ENCODE measurements around the gene CITED4. TPM values are rescaled to one million over a fixed set of nuclear protein-coding genes. Genes with fewer than 3 reads are reported as not detected.

The CITED4 gene
- total RNA-seq, 1 experiment from 2014 or later = 9.5 TPM

- Histone ChIP-seq H3K4ac (ENCODE audit: low read depth, low read length) (no peak overlapping the region), H2BK120ac (ENCODE audit: low read depth, low read length, poor library complexity, severe bottlenecking) (no peak overlapping the region), H2BK12ac (ENCODE audit: insufficient read length, low read depth, low read length) (no peak overlapping the region), H2BK5ac (ENCODE audit: insufficient read length, low read length) (no peak overlapping the region), H3T11ph (ENCODE audit: low read length) (no peak overlapping the region), H3K23ac (ENCODE audit: insufficient read length, low read depth, low read length) (no peak overlapping the region), H3K9ac (ENCODE audit: extremely low read depth, insufficient read length, low read length) (no peak overlapping the region), H3K23me2 (ENCODE audit: insufficient read length, low read depth, low read length, poor library complexity, severe bottlenecking) (no peaks in the 10 kb centered on the region), H2AFZ (ENCODE audit: low read length) (no peak overlapping the region), H3K14ac (ENCODE audit: insufficient read depth, low read length) (no peak overlapping the region), H2AK5ac (ENCODE audit: insufficient read length, low read length) (no peak overlapping the region), H3K27me3 (ENCODE audit: insufficient read depth, low read length) (no peaks in the 10 kb centered on the region), H3K4me2 (ENCODE audit: insufficient read depth, insufficient read length, low read length) (no peak overlapping the region), H3K79me1 (ENCODE audit: insufficient read depth, low read depth, low read length, poor library complexity, severe bottlenecking) (no peaks in the 10 kb centered on the region), H2BK20ac (ENCODE audit: low read depth, low read length, poor library complexity, severe bottlenecking) (no peak overlapping the region), H4K8ac (replicated peaks; ENCODE audit: insufficient read length, low read depth, low read length) (no peak overlapping the region), H3K18ac (ENCODE audit: insufficient read length, low read depth, low read length) (no peak overlapping the region), H4K20me1 (ENCODE audit: control insufficient read depth, insufficient read depth, insufficient read length) (no peaks in the 10 kb centered on the region), H3K27ac (ENCODE audit: insufficient read length, low read depth, low read length) (no peak overlapping the region), H3K9me3 (ENCODE audit: control insufficient read depth, low read depth, low read length) (no peaks in the 10 kb centered on the region), H3K79me2 (ENCODE audit: insufficient read depth, low read length) (no peaks in the 10 kb centered on the region), H4K91ac (ENCODE audit: insufficient read length, low read depth, low read length) (no peak overlapping the region), H3K4me1 (ENCODE audit: insufficient read depth, low read length) (no peaks in the 10 kb centered on the region; the same call in 1 of the 2 replicates), H3K56ac (ENCODE audit: insufficient read length, low read depth, low read length) (no peak overlapping the region), H4K5ac (ENCODE audit: insufficient read length, low read depth, low read length) (no peak overlapping the region), H2BK15ac (ENCODE audit: low read depth, low read length) (no peak overlapping the region)
- Mint-ChIP-seq H3K36me3 (ENCODE audit: insufficient read depth in 1 of 3, low read depth in 3 of 3) (peaks cover 0 to 8% (median 0%) of the 10 kb centered on the region in 3 experiments; a peak in 3 of 7 replicates), H3K27ac (no peak overlapping the region), H3K4me1 (peaks cover 10 to 23% of the 10 kb centered on the region in 2 experiments), H3K9me3 (peaks cover 12 to 13% of the 10 kb centered on the region in 2 experiments; a peak in 4 of 5 replicates), H3K4me3 (no peak overlapping the region), H3K27me3 (ENCODE audit: low read depth) (peaks cover 6% of the 10 kb centered on the region)
- no CpG with 5 or more reads among the region's 2 CpGs for WGBS (ENCODE audit: extremely low coverage, insufficient read length, low lambda C conversion rate)
- TF ChIP-seq CTCF (conservative IDR thresholded peaks at IDR 0.05) = no peak
- no peak for DNase-seq
These were observed 14.2 kb upstream of the CITED4 start for GRCh38 chr1:40876436-40876761.

Data from H9 (cell line).